ENCODE results near the gene FER.
"Not testable (repeated sequence)": the region's sequence is repeated elsewhere in the genome, so short reads cannot be mapped to it uniquely, and the experiment has no call there.

FER gene

GRCh38 chr5:109052216-109052615 lies 304.5 kb downstream of the FER start:
- DNase-seq = not testable (repeated sequence)

- no peak for DNase-seq
These were observed 306.3 kb downstream of the FER start for GRCh38 chr5:109053995-109054417.

- no peak for DNase-seq
These were observed 312.8 kb downstream of the FER start for GRCh38 chr5:109060378-109061025.

- DNase-seq = no peak
These were observed 315.0 kb downstream of the FER start for GRCh38 chr5:109062664-109063063.

GRCh38 chr5:109063223-109063622 lies 315.5 kb downstream of the FER start:
- DNase-seq = no peak

GRCh38 chr5:109076741-109077140 lies 329.0 kb downstream of the FER start:
- no peak for DNase-seq

- no peak for DNase-seq
These were observed 330.8 kb downstream of the FER start for GRCh38 chr5:109078448-109078847.

- no peak for DNase-seq
These were observed 332.8 kb downstream of the FER start for GRCh38 chr5:109080481-109080880.

GRCh38 chr5:109080896-109081295 lies 333.2 kb downstream of the FER start:
- DNase-seq = no peak

- DNase-seq = no peak
These were observed 336.2 kb downstream of the FER start for GRCh38 chr5:109083937-109084336.

- DNase-seq = no peak
These were observed 341.5 kb downstream of the FER start for GRCh38 chr5:109089191-109089590.

- DNase-seq = no peak
These were observed 351.4 kb downstream of the FER start for GRCh38 chr5:109099081-109099480.

GRCh38 chr5:109100971-109101370 lies 353.3 kb downstream of the FER start:
- DNase-seq = no peak

GRCh38 chr5:109102096-109102690 lies 354.5 kb downstream of the FER start:
- no peak for DNase-seq

GRCh38 chr5:109105631-109106267 lies 358.1 kb downstream of the FER start:
- DNase-seq = no peak

- no peak for DNase-seq
These were observed 364.0 kb downstream of the FER start for GRCh38 chr5:109111680-109112079.

GRCh38 chr5:109113608-109114007 lies 365.9 kb downstream of the FER start:
- DNase-seq = no peak

- DNase-seq = no peak
These were observed 373.5 kb downstream of the FER start for GRCh38 chr5:109121225-109121624.

GRCh38 chr5:109125755-109126429 lies 378.2 kb downstream of the FER start:
- no peak for DNase-seq

- DNase-seq = no peak
These were observed 378.8 kb downstream of the FER start for GRCh38 chr5:109126481-109126880.

- no peak for DNase-seq
These were observed 389.2 kb downstream of the FER start for GRCh38 chr5:109136906-109137305.

GRCh38 chr5:109141222-109142200 lies 393.8 kb downstream of the FER start:
- no peak for DNase-seq

- DNase-seq = no peak
These were observed 395.3 kb downstream of the FER start for GRCh38 chr5:109143031-109143430.
